Liver (tissue), 3 donors: ENCODE results near the gene OAS2.

ENCODE experiments used
- CTCF ChIP-seq: fragments of 150-350 bp; IDR thresholded peaks from 2 replicates; pipeline ENCODE4 v1.5.1; 2017; ENCODE audit warnings: improper control_type of control experiment, low read depth, low read length; ENCODE audit not compliant: missing input control
- HNF4G ChIP-seq: IDR thresholded peaks from 2 replicates; pipeline ENCODE4 v1.6.1; 2016; ENCODE audit warnings: antibody characterized with exemption
- donor health status: healthy.
- donor health status: healthy.

GRCh38 chr12:113000433-113000832, 22.1 kb downstream of the OAS2 start:
- TF ChIP-seq CTCF, result no peak
- no peak for TF ChIP-seq HNF4G
